ENCODE measurements around the gene CCSER1.

- TF ChIP-seq, protein P1, sequence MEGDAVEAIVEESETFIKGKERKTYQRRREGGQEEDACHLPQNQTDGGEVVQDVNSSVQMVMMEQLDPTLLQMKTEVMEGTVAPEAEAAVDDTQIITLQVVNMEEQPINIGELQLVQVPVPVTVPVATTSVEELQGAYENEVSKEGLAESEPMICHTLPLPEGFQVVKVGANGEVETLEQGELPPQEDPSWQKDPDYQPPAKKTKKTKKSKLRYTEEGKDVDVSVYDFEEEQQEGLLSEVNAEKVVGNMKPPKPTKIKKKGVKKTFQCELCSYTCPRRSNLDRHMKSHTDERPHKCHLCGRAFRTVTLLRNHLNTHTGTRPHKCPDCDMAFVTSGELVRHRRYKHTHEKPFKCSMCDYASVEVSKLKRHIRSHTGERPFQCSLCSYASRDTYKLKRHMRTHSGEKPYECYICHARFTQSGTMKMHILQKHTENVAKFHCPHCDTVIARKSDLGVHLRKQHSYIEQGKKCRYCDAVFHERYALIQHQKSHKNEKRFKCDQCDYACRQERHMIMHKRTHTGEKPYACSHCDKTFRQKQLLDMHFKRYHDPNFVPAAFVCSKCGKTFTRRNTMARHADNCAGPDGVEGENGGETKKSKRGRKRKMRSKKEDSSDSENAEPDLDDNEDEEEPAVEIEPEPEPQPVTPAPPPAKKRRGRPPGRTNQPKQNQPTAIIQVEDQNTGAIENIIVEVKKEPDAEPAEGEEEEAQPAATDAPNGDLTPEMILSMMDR (IDR thresholded peaks at IDR 0.05; ENCODE audit: poor library complexity): no peak
- TF ChIP-seq EZH2phosphoT487 (IDR thresholded peaks at IDR 0.05; ENCODE audit: low read depth, severe bottlenecking, unreplicated experiment): no peak
Observed at GRCh38 chr4:90545380-90545779, 418.2 kb downstream of the CCSER1 start.

Data from hepatocyte (in vitro differentiated cells).